HCT116 (cell line): ENCODE measurements around the gene NCBP3. TPM values are rescaled to one million over a fixed set of nuclear protein-coding genes. Genes with fewer than 3 reads are reported as not detected.

Source experiments
- ATAC-seq: fragments of 200-7000 bp; cut with Tn5 transposase; 2 replicates; pipeline ENCODE4 v1.9.1; 2020; ENCODE audit warnings: mild to moderate bottlenecking, moderate library complexity
- BruUV-seq: library from RNA; stranded (reverse); fragments of 400-500 nt; replicated peaks from 2 replicates; lab custom pipeline; 2021; lab: Mats Ljungman, UMichigan
- CTCF ChIA-PET: fragments of 300-600 bp; sonication (Branson Sonifier 250); formaldehyde crosslinking; loops from one replicate; lab custom pipeline; 2021; ENCODE audit warnings: antibody characterized with exemption; lab: Charles Lee
- POLR2A ChIA-PET: fragments of 300-600, 350-600 bp; sonication (Branson Sonifier 250); formaldehyde crosslinking; loops from one replicate; lab custom pipeline; 2021; ENCODE audit warnings: antibody characterized with exemption; lab: Charles Lee
- RAD21 ChIA-PET, 2 experiments: fragments of 300-600 bp; sonication (Branson Sonifier 250); formaldehyde crosslinking; loops; one replicate each; lab custom pipeline; 2023; ENCODE audit warnings: low total read pairs in 2 of 2; ENCODE audit not compliant: uncharacterized antibody in 2 of 2, unreplicated experiment in 2 of 2, low non-redundant PET in 1 of 2; lab: Charles Lee
- DNase-seq: peaks from one replicate; pipeline ENCODE4 v3.0.0-alpha.2; 2010; ENCODE audit warnings: low read depth, low spot score
- H2AFZ ChIP-seq: fragments of 200-600 bp; shearing (Covaris generic), sonication (generic); 2 replicates; pipeline ENCODE4 v1.6.1; 2017; ENCODE audit warnings: low read depth, mixed run types, mixed read lengths, antibody characterized with exemption, low read length; ENCODE audit not compliant: poor library complexity, severe bottlenecking
- H3K27ac ChIP-seq: 2 replicates; pipeline ENCODE4 v1.5.1; 2012; ENCODE audit warnings: low read depth, low read length
- H3K27me3 ChIP-seq: fragments of 200-600 bp; sonication (generic); 2 replicates; pipeline ENCODE4 v1.6.1; 2016; ENCODE audit warnings: mixed run types, low read length, mixed read lengths; ENCODE audit not compliant: insufficient read depth
- H3K36me3 ChIP-seq, 2 experiments: fragments of 200-500 bp in 1 of 2; fragments of 200-600 bp in 1 of 2; sonication (Bioruptor generic) in 1 of 2; sonication (generic) in 1 of 2; 2 replicates each; pipeline versions ENCODE4 v1.5.1 to v1.6.1; 2014 to 2016; ENCODE audit warnings: low read length in 2 of 2, inconsistent platforms in 1 of 2, mixed read lengths in 1 of 2, mixed run types in 1 of 2; ENCODE audit not compliant: insufficient read depth in 2 of 2, control insufficient read depth in 1 of 2
- H3K4me1 ChIP-seq, 2 experiments: fragments of 200-600 bp in 1 of 2; sonication (generic) in 1 of 2; 2 replicates each; pipeline versions ENCODE4 v1.5.1 to v1.6.1; 2012 to 2017; ENCODE audit warnings: low read length in 2 of 2, inconsistent platforms in 1 of 2, mild to moderate bottlenecking in 1 of 2, mixed read lengths in 1 of 2, mixed run types in 1 of 2, moderate library complexity in 1 of 2; ENCODE audit not compliant: insufficient read depth in 2 of 2, control insufficient read depth in 1 of 2
- H3K4me2 ChIP-seq: fragments of 200-600 bp; sonication (generic); 2 replicates; pipeline ENCODE4 v1.6.1; 2017; ENCODE audit warnings: mixed run types, low read length, mixed read lengths
- H3K4me3 ChIP-seq, 2 experiments: fragments of 200-600 bp in 1 of 2; sonication (generic) in 1 of 2; replicated peaks in 1 of 2; 2 replicates each; pipeline ENCODE4 v1.5.1; 2011 to 2016; ENCODE audit warnings: low read length in 2 of 2, control low read depth in 1 of 2, low read depth in 1 of 2, mild to moderate bottlenecking in 1 of 2, mixed read lengths in 1 of 2, mixed run types in 1 of 2
- H3K79me2 ChIP-seq: fragments of 200-600 bp; sonication (generic); 2 replicates; pipeline ENCODE4 v1.6.1; 2017; ENCODE audit warnings: mild to moderate bottlenecking, mixed run types, low read length, moderate library complexity, mixed read lengths; ENCODE audit not compliant: insufficient read depth
- H3K9ac ChIP-seq: fragments of 200-600 bp; sonication (generic); 2 replicates; pipeline ENCODE4 v1.6.1; 2016; ENCODE audit warnings: low read length, mixed read lengths
- H3K9me2 ChIP-seq: fragments of 200-600 bp; sonication (generic), shearing (Covaris generic); 2 replicates; pipeline ENCODE4 v1.6.1; 2017; ENCODE audit warnings: mixed run types, mild to moderate bottlenecking, moderate library complexity; ENCODE audit not compliant: insufficient read depth
- H3K9me3 ChIP-seq, 2 experiments: fragments of 200-500 bp in 1 of 2; fragments of 200-600 bp in 1 of 2; sonication (Bioruptor generic) in 1 of 2; sonication (generic) in 1 of 2; 2 replicates each; pipeline ENCODE4 v1.6.1; 2014 to 2017; ENCODE audit warnings: low read length in 2 of 2, mixed read lengths in 2 of 2, inconsistent platforms in 1 of 2, low read depth in 1 of 2, mild to moderate bottlenecking in 1 of 2, mixed run types in 1 of 2, moderate library complexity in 1 of 2; ENCODE audit not compliant: control insufficient read depth in 1 of 2, insufficient read depth in 1 of 2
- H4K20me1 ChIP-seq: fragments of 200-600 bp; sonication (generic), shearing (Covaris generic); 2 replicates; pipeline ENCODE4 v1.6.1; 2017; ENCODE audit warnings: mixed run types, mild to moderate bottlenecking, moderate library complexity; ENCODE audit not compliant: insufficient read depth
- JUND ChIP-seq: IDR thresholded peaks from 2 replicates; pipeline ENCODE4 v1.6.1; 2012
- MAX ChIP-seq: IDR thresholded peaks from 2 replicates; pipeline ENCODE4 v1.6.1; 2012
- RAD21 ChIP-seq: IDR thresholded peaks from 2 replicates; pipeline ENCODE4 v1.6.1; 2012; ENCODE audit warnings: low read depth, mild to moderate bottlenecking
- SIN3A ChIP-seq: IDR thresholded peaks from 2 replicates; pipeline ENCODE4 v1.6.1; 2012; ENCODE audit warnings: low read depth
- SRF ChIP-seq: IDR thresholded peaks from 2 replicates; pipeline ENCODE4 v1.6.1; 2012; ENCODE audit warnings: low read depth
- TCF7L2 ChIP-seq: IDR thresholded peaks from 2 replicates; pipeline ENCODE4 v1.7.0; 2011; ENCODE audit warnings: borderline replicate concordance, inconsistent platforms; ENCODE audit not compliant: insufficient read depth, insufficient read length; ENCODE audit errors: extremely low read depth
- ZFX ChIP-seq: fragments of 450-650 bp; IDR thresholded peaks from 2 replicates; pipeline ENCODE4 v1.6.1; 2017
- intact Hi-C: fragments of 100-400 bp; cut with micrococcal nuclease; formaldehyde crosslinking; loops from 2 replicates; pipeline ENCODE4 v1.10.0; 2022
- total RNA-seq: library from RNA; stranded (reverse); gene quantifications from one replicate; pipeline ENCODE4 v1.2.1, GENCODE V29; 2021; ENCODE audit not compliant: unreplicated experiment

The NCBP3 gene
- total RNA-seq, 1 experiment from 2014 or later, result 46.5 TPM

- H2AFZ ChIP-seq, result no peak overlapping the region
- BruUV-seq, result no TSS peak
- no peak for DNase-seq
- ChIA-PET CTCF (no interaction called here), RAD21 (no interaction called here), POLR2A (no interaction called here)
- no peaks in the 10 kb centered on the region for H3K9me2 ChIP-seq
- H3K79me2 ChIP-seq, result no peaks in the 10 kb centered on the region
- TF ChIP-seq TCF7L2 (no peak), SIN3A (no peak), ZFX (no peak), JUND (no peak)
- no peak overlapping the region for H3K4me2 ChIP-seq
- peaks cover under 1 to 20% of the 10 kb centered on the region in 2 experiments; a peak in 1 of 4 replicates for H3K36me3 ChIP-seq
- no peak overlapping the region for H3K9ac ChIP-seq
- no peaks in the 10 kb centered on the region for H4K20me1 ChIP-seq
- no peak overlapping the region for H3K4me3 ChIP-seq
- H3K9me3 ChIP-seq, result no peaks in the 10 kb centered on the region
- no peak overlapping the region for H3K27ac ChIP-seq
- intact Hi-C loops, result no loop called here
- ATAC-seq, result no peak
- H3K4me1 ChIP-seq, result no peaks in the 10 kb centered on the region
- H3K27me3 ChIP-seq, result no peaks in the 10 kb centered on the region
These were observed 33.8 kb upstream of the NCBP3 start for GRCh38 chr17:3879591-3880417.

- BruUV-seq, result no TSS peak
- ChIA-PET CTCF (no interaction called here), RAD21 (no interaction called here), POLR2A (no interaction called here)
- H3K27me3 ChIP-seq, result no peaks in the 10 kb centered on the region
- ATAC-seq (no peak), DNase-seq (no peak)
- no peak overlapping the region for H3K4me2 ChIP-seq
- H3K27ac ChIP-seq, result no peak overlapping the region
- H3K9ac ChIP-seq, result no peak overlapping the region
- no peaks in the 10 kb centered on the region for H3K9me3 ChIP-seq
- intact Hi-C loops, result no loop called here
- peaks cover 0 to 15% of the 10 kb centered on the region in 2 experiments; a peak in 1 of 4 replicates for H3K36me3 ChIP-seq
- H3K4me1 ChIP-seq, result no peaks in the 10 kb centered on the region
- no peaks in the 10 kb centered on the region for H3K9me2 ChIP-seq
- H2AFZ ChIP-seq, result no peak overlapping the region
- no peaks in the 10 kb centered on the region for H4K20me1 ChIP-seq
- no peaks in the 10 kb centered on the region for H3K79me2 ChIP-seq
- no peak overlapping the region for H3K4me3 ChIP-seq
- TF ChIP-seq RAD21, result no peak
- no peak for TF ChIP-seq SRF
- TF ChIP-seq JUND, result no peak
- TF ChIP-seq MAX, result no peak
These were observed 33.1 kb upstream of the NCBP3 start for GRCh38 chr17:3879186-3879585.
